22Rv1 (cell line): ENCODE measurements around the gene DMC1.

Source experiments
- H3K27ac ChIP-seq: fragments of 450-650 bp; 2 replicates; pipeline ENCODE4 v1.5.1; 2017
- ZFX ChIP-seq: fragments of 450-650 bp; IDR thresholded peaks from 2 replicates; pipeline ENCODE4 v1.6.1; 2017; ENCODE audit warnings: antibody characterized with exemption, borderline replicate concordance
- TF ChIP-seq, protein P1 (sequence below): fragments of 450-650 bp; IDR thresholded peaks from 2 replicates; pipeline ENCODE4 v1.5.1; 2017; ENCODE audit warnings: mild to moderate bottlenecking

The DMC1 gene

DNA sequence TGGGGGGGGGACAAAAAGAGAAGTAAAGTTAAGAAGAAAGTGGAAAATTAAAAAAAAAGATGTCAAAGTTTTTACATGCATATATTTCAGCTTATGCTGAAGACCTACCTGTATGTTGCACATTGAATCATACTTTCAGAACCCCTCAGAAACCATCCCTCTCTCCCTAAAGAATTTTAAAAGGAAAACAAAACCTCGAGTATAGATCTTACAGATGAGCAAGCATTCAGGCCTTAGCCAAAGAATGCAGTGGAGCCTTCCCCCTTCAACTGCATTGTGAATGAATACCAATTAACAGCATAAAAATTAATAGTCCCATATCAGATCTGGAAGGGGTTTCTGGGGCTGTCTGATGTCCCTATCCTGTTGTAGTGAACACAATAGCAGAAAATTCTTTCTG is 85.7 kb downstream of the DMC1 start:
- H3K27ac ChIP-seq: 0 out of 2 replicates have a peak overlapping the region, but pooled peaks have one; percentile 29
- TF ChIP-seq ZFX: no peak
- TF ChIP-seq, protein P1, sequence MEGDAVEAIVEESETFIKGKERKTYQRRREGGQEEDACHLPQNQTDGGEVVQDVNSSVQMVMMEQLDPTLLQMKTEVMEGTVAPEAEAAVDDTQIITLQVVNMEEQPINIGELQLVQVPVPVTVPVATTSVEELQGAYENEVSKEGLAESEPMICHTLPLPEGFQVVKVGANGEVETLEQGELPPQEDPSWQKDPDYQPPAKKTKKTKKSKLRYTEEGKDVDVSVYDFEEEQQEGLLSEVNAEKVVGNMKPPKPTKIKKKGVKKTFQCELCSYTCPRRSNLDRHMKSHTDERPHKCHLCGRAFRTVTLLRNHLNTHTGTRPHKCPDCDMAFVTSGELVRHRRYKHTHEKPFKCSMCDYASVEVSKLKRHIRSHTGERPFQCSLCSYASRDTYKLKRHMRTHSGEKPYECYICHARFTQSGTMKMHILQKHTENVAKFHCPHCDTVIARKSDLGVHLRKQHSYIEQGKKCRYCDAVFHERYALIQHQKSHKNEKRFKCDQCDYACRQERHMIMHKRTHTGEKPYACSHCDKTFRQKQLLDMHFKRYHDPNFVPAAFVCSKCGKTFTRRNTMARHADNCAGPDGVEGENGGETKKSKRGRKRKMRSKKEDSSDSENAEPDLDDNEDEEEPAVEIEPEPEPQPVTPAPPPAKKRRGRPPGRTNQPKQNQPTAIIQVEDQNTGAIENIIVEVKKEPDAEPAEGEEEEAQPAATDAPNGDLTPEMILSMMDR: no peak

DNA sequence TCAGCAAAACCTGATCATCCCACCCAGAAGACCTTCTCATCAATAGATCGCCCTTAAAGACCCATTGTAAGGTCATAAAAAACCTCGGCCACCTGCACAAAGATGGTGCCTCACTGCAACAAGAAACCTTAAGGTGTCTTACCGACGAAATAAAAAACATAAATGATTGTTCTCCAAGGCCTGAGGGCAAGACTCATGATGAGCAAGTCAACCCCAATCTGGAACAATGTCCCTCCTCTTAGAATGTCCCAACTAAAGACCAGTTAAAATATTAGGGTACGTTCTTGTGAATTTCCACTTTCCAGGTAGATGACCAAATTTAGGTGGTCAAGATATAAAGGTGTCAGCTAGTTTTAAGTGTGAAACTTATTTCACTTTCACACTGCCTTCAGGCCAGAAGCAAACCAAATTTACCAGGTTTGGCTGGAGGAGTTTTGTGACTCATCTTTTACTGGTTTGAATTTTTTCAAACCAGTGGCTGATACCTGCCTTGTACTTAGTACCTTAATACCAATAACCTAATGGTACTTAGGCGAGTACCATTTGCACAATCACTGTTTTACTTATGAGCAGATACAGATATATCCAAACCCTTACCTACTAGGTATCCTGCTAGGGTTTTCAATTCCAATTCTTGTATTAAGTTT is 87.2 kb downstream of the DMC1 start:
- TF ChIP-seq, protein P1: no peak
- no peak for TF ChIP-seq ZFX
- H3K27ac ChIP-seq: peak overlapping the region; percentile 13; the same call in 1 of the 2 replicates

DNA sequence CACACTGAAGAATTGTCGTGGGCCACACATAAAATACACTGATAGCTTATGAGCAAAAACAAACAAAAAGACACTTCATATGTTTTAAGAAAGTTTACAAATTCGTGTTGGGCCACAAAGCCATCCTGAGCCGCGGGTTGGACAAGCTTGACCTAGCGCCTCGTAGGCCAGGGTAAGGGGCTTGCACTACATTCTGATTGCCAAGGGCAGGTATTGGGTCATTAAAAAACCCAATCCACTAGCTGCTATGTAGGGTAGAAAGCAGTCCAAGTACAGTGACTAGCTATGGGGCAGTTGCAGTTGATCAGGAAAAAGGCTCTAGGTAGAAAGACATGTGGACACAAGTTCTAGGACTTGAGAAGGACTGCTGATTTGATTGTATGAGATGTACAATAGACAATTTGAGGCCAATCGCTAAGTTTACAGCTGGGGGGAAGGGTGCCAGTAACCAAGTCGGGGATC is 88.1 kb downstream of the DMC1 start:
- TF ChIP-seq, protein P1: no peak
- TF ChIP-seq ZFX: no peak
- peak overlapping the region; percentile 13; the same call in 1 of the 2 replicates for H3K27ac ChIP-seq

- H3K27ac ChIP-seq: peak overlapping the region; percentile 13; the same call in 1 of the 2 replicates
- TF ChIP-seq, protein P1: no peak
- no peak for TF ChIP-seq ZFX
Observed at GRCh38 chr22:38481162-38481870, 88.7 kb downstream of the DMC1 start.

GRCh38 chr22:38479096-38479837 is 90.7 kb downstream of the DMC1 start:
- no peak overlapping the region; the same call in 1 of the 2 replicates for H3K27ac ChIP-seq
- TF ChIP-seq, protein P1: no peak
- TF ChIP-seq ZFX: no peak

DNA sequence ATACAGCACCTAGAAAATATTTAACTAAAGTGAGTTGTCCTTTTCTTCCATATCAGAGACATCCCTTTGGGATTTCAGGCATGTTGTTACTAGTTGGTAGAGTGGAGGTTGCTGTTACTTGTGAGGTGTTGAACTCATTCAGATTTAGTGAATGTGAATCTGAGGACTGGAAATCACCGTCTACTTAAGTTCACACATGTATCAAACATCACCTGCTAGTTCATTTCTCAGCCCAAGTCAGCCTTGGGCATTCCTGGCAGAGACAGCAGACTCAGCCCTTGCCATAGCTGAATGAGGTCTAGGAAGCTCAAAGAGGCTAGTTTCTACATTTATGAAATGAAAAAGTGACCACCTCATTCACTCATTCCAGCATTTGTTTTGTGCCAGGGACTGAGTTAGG is 92.4 kb downstream of the DMC1 start:
- no peak overlapping the region for H3K27ac ChIP-seq
- TF ChIP-seq ZFX: no peak
- TF ChIP-seq, protein P1: no peak
